ENCODE results near the gene CAPZB.

CAPZB gene

DNA sequence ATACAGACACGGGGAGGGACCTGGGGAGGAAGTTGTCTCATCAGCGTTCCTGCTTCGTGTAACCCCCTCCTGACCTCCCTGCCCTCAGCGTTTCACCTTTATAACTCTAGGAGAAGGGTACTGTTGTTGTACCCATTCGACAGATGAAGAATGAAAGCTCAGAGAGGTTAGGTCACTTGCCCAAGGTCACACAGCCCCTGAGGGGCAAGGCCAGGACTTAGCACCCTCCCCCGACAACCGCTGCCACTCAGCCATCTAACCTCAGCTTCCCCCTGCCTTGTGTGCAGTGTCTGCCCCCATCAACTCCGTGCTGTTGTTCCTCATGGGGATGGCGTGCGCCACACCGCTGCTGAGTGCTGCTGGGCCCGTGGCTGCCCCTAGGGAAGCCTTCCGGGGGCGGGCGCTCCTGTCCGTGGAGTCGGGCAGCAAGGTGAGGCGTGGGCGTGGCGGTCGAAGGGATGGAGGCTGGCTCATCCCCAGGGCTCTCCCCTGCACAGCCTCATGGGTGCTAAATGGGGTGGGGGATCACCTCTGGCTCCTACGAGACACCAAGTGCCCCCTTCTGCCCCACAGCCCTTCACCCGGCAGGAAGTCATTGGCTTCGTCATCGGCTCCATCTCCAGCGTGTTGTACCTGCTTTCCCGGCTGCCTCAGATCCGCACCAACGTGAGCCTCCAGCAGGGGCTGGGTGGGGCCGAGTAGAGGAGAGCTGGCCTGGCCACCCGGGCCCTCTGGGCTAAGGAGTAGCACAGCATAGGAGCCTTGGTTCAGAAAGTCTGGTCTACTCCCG is 159.2 kb downstream of the CAPZB start:
- no peak for DNase-seq

DNA sequence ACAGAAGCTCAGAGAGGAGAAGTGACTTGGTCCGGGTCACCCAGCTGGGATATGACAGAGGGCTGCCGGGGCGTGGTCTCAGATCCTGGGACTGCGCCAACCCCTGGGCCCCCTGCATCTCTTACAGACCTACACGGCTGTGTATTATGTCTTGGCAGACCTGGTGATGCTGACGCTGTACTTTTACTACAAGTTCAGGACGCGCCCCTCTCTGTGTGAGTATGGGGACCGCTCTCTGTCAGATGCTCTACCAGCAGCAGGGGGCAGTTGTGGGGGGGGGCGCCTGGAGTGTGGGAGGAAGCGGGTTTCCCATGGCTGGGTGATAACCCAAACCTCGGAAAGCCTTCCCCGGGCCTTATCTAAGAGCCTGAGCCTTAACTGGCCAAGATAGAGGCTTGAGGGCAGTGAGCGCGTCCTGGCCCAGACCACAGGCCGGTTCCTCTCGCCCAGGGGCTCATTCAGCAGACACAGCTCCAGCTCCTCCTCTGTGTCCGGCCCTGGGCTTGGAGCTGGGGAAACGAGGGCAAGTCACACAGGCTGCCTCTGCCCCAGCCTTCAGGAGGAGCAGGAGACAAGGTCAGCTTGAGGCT is 159.9 kb downstream of the CAPZB start:
- DNase-seq: no peak

DNA sequence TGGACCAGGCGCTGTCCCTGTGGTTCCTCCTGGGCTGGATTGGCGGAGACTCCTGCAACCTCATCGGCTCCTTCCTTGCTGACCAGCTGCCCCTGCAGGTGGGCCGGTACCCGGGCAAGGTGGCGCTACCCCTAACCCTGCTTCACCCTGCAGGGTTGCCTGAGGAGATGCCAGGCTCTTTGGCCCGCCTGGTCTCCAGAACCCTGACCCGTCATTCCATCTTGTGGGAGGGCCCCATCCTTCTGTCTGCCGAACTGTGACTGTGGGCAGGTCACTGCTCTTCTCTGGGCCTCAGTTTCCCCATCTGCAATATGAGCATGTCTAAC is 160.7 kb downstream of the CAPZB start:
- DNase-seq: no peak

DNA sequence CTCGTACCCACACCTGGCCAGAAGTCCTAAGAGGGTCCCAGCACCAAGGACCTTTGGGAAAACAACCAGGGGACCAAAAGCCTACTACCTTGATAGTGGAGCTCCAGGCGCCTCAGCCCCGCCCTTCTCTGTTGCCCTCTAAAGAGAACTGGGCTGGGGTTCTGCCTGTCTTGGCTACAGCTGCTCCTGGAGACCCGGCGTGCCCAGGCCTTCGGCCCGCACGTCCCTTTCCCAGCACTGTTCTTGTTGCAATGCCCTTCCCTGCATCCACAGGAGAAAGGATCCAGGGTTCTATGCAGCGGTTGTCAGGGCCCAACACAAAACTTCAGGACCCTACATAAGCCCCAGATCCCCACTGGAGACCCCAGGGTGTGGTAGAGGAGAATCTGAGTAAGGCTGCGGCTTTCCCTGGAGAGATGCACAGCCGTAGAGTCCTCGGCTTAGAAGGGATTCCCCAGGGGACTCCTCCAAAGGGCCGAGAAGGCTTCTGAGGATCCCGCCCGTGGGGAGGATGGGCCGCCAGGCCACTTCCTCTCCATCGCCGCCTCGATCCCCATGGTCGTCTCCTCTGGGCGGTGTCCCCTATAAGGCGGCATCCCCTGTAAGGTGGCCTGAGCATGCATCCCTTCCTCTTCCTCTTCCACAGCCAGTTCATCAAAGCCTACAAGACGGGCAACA is 161.2 kb downstream of the CAPZB start:
- DNase-seq: no peak

DNA sequence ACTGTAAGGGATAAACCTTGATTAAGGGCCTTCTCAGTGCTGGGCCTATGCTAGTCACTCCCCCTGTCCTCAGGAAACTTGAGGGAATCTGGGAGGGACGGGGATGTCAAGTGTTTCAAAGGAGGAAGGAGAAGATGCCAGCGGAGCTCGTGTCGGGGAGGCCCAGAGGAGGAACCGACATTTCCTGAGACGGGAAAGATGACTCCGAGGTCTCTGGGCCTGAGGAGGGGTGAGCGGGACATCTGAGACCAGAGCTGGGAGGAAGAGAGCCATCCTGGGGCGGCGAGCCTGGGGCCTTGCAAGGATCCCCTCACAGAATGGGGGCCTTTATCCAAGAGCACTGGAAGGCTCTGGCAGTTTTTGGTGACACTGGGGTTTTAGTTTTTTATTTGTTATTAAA is 162.9 kb downstream of the CAPZB start:
- DNase-seq: no peak

DNA sequence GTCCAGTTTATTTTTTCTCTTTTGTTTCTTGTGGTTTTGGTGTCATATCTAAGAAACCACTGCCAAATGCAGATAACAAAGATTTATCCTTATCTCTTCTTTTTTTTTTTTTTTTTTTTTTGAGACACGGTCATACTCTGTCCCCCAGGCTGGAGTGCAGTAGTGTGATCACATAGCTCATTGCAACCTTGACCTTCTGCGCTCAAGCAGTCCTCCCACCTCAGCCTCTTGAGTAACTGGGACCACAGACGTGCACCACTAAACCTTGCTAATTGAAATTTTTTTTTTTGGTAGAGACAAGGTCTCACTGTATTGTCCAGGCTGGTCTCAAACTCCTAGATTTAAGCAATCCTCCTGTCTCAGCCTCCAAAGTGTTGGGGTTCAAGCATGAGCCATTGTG is 164.3 kb downstream of the CAPZB start:
- no peak for DNase-seq

DNA sequence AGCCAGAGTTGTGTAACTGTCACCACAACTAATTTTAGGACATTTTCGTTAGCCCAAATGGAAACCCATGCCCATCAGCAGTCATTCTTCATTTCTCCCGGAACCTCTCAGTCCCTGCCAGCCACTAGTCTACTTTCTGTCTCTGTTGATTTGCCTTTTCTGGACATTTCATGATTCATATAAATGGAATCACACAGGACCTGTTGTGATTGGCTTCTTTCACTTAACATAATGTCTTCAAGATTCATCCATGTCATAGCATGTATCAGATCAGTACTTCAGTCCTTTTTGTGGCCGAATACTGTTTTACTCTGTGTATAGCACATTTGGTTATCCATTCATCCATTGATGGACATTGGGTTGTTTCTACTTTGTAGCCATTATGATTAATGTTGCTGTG is 166.1 kb downstream of the CAPZB start:
- no peak for DNase-seq

DNA sequence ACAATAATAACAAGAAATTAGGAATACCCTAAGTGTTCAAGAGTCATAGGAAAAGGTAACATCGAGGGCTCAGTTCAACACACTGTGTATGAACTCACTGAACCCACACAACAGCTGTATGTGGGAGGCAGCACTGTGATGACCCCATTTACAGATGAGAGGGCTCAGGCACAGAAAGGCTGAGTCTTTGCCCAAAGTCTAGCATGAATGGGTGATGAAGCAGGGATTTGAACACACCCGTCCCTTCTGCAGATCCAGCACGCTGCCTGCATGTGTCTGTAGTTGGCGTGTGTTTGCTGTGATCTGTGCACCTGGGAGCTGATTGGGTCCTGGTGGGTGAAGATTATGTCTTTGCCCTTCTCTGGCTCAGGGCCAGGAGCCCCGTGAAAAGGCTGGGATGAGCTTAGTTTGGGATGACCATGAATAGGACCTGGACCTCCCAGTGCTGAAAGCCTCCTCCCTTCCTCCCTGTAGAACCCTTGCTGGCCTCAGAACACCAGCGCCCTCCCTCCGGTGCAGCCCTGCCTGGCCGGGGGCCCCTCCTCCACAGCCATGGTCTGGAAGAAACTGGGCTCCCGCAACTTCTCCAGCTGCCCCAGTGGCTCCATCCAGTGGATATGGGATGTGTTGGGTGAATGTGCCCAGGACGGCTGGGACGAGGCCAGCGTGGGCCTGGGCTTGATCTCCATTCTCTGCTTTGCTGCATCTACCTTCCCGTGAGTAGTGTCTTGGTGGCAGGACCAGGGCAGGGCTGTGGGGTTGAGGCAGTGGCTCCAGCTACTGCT is 168.0 kb downstream of the CAPZB start:
- DNase-seq: no peak

DNA sequence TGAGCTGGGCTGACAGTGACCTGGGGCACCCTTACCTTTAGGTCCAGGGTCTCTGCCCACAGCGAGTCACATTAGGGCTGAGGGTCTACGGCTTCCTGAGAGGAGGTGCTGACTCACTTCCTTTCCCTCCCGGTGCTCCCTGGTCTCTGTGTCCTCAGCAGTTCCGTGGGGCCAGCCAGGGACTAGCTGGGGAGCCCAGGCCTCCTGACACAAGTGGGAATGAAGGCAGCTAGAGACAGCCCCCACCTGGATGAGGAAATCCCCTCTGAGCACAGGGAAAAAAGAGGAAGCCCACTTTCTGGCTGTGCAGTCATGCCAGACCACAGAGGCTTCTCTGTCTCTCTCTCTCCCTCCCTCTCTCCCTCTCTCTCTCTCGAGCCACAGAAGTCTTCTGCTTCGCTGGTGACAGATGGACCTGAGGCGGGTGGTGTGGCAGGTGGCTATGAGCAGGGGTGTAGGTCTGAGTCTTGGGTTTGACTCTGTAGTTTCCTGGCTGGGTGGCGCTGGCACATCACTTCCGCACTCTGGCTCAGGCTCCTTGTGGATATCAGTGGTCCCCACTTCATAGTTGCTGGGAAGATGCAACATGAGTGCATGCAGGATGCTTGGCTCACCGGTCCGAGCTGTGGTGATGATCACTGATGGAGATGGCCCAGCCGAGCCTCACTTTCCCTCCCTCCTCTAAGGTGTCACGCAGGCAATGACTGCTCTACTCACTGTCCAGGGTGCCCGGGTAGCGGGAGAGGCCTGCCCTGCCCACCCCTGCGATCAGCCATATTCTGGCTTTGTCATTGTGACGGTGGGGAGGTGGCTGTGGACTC is 169.8 kb downstream of the CAPZB start:
- no peak for DNase-seq

DNA sequence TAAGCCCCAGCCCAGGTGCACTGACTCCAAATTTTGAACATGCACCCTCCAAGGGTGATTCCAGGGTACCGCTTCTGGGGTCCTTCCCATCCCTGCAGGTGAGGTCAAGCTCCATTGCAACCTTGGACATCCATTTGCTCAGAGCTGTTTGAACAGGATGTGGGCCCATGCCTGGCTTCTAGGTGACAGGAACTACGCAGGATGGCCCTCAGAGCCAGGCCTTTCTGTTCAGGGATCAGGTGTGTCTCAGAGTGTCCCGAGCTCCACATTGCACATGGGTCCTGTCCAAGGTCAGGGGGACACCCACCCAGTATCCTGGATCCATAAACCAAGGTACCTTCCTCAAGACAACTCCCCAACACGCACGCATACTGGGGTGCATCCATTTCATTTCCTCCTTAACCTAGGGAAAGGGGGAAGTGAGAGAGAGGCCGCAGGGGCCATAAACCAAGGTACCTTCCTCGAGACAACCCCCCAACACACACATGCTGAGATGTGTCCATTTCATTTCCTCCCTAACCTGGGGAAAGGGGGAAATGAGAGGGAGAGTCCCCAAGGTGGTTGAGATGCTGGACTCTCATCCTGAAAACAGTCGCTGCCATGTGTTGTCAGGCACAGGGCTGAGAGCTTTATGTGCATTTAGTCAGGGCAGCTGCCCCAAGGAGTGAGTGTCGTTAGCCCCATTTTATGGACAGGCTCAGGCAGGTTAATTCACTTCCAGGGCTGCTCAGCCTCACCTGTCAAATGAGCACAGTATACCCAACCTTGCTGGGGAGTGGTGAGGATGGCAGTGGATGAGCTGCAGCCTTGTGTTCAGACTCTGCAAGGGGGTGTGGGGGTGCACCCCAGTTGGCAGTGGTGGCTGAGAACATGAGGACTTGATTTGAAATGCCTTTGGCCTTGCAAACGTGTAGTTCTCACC is 171.1 kb downstream of the CAPZB start:
- DNase-seq: no peak

DNA sequence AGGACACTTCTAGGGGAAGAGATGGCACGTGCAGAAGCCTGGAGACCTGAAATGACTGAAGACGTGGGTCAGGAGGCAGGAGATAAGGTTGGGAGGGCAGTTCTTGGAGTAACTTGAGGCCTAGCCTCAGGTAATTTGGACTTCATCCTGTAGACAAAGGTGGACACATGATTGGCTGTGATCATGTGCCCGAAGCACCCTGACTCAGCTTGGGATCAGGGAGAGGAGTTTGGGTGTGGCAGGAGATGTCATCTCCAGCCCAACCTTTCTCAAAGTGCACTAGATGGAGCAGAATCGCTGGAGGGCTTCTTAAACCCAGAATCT is 171.7 kb downstream of the CAPZB start:
- DNase-seq: no peak

DNA sequence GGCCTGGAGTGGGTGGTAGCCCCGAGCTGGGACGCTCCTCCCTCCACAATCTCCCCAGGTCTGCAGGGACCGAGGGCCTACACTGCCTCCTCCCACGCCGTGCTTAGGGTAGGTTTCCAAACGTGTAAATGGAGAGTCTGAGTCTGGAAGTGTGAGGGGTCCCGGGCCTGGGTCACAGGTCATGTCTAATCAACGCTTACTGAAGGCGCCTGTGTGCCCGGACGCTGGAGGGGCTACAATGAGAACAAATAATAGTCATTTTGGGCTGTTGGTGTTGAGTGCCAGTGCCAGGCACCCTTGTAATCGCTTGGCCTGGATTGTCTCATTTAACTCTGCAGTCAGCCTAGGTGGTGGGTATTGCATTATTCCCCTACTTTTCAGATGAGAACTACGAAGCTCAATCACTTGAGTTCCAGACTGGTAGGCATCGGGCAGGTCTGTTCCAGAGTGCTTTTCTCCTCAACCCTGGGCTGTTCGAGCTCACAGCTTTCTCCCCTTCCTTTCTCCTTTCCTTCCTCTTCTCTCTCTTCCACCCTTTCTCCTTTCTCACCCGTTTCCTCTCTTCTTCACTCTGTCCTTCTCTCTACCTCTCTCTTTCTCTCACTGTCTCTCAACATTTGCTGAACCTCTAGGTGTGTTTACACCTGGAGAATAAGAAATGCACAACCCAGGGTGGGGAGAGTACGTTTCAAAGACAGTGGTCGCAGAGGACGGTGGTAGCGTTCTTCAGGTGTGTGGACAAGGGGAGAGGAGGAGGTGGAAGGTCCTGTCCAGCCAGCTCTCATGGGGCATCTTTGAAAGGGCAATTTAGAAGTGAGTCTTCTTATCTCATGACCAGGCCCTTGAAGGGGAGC is 172.3 kb downstream of the CAPZB start:
- DNase-seq: no peak

DNA sequence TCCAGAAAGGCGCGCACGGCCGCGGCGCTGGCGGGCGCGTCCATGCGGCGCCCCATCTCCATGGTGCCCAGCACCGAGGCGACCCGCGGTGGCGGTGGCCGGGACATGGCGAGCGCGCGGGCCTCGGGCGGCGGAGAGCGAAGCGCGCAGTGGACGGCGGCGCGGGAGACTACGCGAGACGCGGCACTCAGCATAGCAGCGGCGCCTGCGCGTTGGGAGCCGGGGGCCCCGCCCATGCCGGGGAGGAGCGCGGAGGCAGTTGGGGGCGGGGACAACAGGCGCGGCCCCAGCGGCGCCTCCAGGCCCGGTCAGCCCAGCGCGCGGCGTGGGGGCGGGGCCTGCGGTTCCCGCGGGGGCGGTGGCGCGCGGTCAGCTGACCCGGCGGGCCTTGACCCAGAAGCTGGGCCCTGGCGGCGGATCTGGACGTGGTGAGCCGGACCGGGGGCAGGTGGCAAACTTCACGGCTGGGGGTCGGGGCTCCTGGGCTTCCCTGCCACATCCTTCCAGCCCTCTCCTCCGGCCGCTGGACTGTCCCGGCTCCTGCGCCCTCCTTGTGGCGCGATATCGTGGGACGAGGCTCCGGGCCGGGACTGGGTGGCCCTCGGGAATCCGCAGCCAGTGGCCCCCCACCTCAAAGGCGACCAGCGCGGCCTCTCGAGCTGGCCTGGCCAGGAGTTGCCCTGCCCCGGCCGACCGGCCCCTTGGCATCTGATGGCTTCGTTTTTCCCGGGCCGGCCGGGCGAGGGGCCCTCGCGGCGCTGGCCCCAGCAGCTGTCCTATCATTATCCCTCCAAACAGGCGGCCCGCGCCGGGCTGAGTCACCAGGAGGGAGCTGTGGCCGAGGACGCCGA is 173.2 kb downstream of the CAPZB start, which contains the start of the genes AKR7A2 and SLC66A1:
Gene AKR7A2 (minus strand): TSS at position 214 of the 851 bp plus-strand sequence. CDS start 20 bp downstream, at position 194.
Gene SLC66A1 (plus strand): TSS at position 396 of the 851 bp plus-strand sequence. CDS start 5,352 bp downstream, outside the sequence.
- peak; percentile 91 to 97 for DNase-seq

DNA sequence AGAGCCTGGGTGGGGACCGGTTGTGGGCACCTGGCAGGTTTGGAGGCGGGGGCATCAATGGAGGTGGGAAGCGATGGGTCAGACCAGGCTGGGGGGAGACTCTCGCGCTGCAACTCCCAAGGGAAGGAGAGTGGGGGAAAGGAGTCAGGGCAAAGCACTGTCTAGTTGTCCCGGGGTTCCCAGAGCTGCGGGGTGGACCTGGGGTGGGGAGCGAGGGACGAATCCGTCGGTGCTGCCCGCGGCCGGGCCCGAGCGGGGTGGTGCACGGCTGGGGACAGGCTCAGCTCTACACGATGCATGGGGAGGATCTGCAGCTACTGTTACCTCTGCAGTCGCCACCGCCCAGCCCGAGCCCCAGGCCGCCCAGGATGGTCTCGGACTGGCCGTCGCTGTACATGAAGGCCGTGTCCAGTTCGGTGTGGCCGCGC is 173.8 kb downstream of the CAPZB start:
- no peak for DNase-seq

DNA sequence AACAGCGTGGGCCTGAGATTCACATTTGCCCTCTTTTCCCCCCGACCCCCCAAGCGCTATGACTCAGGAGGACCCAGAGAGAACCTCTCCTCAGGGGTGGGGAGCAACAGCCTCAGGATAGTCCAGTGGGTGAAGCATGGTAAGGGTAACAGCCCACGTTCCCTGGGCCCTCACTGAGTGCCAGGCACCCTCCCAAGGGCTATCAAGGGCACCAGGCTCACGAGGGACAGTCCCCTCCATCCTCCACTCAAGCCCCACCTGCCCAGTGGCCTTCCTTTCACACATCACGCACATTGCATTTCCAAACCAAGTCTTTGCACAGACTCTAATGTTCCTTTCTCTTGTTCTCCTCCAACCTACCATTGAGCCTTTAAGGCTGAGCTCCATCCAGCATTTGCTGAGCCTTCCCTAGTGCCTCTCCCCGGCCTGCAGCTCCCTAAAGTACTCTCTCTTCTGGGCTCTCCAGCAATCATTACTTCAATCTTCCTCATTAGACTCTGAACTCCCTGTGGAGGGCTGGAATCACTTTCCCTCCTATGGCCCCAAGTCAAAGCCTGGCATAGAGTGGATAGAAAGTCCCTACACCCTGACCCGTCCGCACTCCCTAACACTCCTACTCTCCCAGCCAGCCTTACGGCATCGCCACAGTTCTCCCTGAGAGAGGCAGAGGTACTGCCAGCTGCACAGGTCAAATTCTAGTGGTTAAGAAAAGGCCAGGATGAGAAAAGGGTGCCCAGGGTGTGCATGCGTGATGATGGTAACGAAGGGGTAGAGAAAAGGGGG is 174.4 kb downstream of the CAPZB start:
- DNase-seq: no peak

DNA sequence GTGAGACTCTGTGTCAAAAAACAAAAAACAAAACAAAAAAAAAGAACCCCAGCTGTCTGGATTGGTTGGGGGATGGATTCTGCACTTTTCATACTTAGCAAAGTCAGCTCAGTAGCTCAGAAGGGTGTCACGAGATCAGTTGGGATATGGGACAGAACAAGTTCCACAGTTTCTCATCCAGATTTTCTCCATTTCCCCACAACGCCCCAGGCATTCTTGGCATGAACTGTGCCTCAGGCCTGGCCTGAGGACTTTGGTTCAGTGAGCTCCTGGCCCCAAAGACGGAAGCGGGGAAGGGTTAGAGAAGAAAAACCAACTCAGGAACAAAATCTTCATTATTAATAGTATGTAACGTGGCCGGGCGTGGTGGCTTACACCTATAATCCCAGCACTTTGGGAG is 175.3 kb downstream of the CAPZB start:
- DNase-seq: no peak

DNA sequence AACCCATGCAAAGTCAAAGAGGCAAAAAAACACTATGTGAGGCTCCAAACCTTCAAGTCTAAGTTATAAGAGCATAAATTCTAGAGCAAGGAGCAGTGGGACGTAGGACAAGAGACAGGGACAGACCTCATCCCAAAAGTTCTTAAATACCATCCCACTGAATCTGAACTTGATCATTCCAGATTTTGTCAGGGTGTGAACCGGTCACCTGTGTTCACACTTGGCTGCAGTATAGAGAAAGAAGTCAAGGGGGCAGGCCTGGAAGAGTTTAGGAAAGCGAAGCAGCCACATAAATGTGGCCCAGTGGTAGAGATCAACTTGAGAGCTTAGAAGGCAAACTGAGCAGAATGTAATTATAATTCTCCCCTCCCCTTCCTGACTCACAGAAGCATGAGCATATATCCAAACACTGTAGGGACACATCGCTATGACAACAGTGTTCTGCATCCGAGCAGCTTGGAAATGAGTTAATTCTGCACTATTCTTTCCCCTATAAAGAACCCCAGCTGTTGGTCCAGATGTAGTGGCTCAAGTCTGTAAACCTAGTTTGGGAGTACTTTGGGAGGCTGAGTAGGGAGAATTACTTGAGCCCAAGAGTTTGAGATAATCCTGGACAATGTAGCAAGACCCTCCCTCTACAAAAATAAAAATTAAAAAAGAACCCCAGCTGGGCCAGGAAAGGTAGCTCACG is 176.1 kb downstream of the CAPZB start:
- no peak for DNase-seq

DNA sequence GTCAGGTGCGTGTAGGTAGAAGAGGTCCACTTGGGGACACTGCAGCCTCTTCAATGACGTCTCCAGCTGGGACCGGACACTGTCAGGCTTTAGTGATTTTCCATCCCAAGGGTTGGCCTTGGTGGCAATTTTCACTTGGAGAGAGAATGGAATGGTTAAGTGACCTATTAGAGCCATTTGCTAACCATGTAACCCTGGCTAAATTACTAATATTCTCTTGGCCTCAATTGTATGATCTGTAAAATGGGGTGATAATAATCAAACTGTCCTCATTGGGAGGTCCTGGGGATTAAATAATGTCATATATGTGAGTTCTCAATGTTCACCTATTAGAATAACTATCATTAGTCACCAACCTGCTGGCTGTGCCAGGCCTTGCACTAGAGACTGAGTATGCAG is 176.8 kb downstream of the CAPZB start:
- DNase-seq: no peak

Data from NCI-H446 (cell line).